Measurements from ENCODE around the gene POLL.
"Not testable (repeated sequence)": the region's sequence is repeated elsewhere in the genome, so short reads cannot be mapped to it uniquely, and the experiment has no call there.

POLL gene

GRCh38 chr10:101587725-101588653, at the start of gene POLL, which contains the start of gene DPCD:
POLL (minus strand) TSS chr10:101588257; CDS start chr10:101587360, 897 bp downstream.
DPCD (plus strand) TSS chr10:101588321; CDS start chr10:101588337, 16 bp downstream.
- peak; percentile 89 for DNase-seq (ENCODE audit: low spot score)

- not testable (repeated sequence) for DNase-seq (ENCODE audit: low spot score)
Measured at GRCh38 chr10:101633510-101633909, 45.5 kb upstream of the POLL start.

DNA sequence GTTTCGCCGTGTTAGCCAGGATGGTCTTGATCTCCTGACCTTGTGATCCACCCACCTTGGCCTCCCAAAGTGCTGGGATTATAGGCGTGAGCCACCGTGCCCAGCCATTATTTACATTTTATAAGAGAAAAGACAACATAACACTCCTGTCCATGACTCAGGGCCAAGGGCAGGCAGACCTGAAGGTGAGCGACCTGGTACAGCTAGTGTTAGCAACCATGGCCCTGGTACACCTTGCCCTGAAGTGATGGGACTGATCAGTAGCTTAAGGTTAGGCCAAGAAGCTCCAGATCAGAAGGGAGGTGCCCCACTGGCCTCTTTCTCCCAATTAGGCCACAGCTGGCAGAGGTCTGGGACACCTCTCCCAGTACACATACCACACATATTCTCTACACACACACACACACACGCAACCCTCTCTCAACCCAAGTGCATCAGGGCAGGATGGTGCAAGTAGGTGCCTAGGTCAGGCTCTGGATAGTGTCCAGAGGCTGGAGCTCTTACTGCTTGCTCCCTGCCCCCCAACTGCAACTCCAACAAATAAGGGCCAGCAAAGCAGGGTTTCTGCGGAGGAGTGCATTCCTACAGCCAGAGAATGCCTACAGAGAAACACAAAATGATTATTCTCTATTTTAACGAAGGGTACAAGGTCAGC, 43.9 kb upstream of the POLL start:
- DNase-seq (ENCODE audit: low spot score), result no peak

- DNase-seq (ENCODE audit: low spot score), result no peak
Measured at GRCh38 chr10:101630633-101630920, 42.5 kb upstream of the POLL start.

DNA sequence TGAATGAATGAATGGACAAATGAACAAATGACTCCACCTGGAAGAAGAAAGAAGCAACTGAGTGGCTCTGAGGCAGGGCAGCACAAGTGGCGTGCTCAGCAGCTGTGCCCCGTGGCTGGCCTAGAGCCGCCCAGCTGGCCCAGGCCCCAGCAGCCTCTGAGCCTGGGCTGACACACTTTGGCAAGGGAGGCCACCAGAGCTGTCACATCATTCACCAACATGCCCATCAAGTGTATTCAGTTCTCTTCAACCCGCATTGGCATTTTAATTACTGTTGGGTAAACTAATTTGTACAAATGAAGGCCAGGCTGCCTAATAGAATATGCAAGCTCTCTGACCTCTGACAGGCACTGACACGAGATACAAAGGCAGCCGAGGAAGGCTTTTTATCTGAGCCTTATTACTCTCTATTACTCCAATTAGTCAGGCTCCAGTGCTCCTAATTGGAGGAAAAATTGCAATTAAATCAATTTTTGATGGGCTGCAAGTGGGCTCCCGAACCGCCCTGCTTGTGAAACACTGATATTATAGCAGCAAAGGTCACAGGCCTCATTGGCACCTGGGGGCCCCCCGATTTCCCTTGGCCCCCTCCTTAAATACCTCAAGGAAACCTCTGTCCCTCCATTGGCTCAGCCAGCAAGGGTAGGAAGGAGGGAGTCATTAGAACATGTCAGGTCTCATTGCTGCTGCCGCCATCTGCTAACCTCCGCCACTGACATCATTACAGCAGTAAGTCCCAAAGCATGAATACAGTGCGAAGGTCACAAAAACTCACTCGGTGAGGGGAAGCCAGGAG, 42.0 kb upstream of the POLL start:
- DNase-seq (ENCODE audit: low spot score), result no peak

DNA sequence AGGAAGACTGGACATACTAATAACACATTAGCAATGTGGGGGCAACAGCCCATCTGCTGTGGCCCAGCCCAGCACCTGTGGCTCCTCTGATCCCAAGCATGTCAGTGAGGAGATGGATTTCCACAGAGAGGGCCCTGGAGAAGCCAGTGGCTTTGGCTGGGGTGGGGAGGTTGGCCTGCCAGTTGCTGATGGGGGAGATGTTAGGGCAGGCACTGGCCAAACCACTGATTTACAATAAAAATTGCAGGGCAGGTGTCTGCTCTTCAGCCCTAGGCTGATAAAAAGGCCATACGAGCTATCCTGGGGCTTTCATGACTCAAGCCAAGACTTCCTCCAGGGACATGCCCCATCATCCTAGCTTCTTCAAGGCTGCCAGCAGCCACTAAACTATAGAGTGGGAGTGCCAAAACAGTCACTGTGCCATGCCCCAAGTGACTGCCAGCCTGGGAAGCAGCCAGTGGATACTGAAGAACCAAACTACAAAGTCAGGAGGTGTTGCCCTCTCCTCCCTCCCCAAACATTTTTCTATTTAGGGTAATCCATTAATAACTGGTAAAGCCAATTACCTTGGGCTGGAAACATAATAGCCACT, 37.9 kb upstream of the POLL start:
- no peak for DNase-seq (ENCODE audit: low spot score)

DNA sequence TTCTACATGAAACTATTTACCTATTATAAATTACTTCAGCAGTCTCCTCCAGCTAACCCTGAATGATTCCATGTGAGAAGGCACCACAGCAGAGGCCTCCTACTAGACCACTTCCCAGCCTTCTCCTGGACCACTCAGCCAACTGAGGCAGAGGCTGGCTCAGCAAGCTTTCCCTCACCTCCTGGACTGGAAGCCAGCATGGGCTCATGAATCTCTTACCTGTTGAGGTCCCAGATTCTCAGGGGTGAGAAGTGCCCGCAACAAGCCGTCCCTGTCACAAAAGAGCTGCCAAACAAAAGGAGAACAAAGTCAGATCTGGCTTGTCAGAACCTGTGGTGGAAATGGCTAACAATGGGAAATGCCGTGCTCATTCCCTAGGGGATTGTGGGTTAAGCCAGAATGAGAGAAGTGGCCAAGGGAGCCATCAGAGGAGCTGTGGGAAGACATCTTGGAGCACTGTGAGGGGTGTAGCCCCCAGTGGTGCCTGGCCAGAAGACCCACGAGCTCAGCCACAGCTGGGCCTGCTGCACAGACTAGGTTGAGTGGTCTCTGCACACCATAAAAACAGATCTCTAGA, 36.6 kb upstream of the POLL start:
- no peak for DNase-seq (ENCODE audit: low spot score)

DNA sequence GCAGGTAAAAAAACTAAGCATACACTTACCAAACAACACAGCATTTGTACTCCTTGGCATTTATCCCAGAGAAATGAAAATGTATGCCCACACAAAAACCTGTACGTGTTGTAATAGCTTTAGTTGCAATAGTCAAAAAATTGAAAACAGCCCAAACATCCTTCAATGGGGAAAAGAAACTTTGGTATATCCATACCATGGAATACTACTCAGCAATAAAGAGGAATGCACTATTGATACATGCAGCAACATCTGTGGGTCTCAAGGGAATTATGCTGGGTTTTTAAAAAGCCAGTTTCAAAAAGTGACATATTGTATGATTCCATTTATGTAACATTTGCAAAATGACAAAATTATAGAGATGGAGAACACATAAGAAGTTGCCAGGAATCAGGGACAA, 35.5 kb upstream of the POLL start:
- no peak for DNase-seq (ENCODE audit: low spot score)

DNA sequence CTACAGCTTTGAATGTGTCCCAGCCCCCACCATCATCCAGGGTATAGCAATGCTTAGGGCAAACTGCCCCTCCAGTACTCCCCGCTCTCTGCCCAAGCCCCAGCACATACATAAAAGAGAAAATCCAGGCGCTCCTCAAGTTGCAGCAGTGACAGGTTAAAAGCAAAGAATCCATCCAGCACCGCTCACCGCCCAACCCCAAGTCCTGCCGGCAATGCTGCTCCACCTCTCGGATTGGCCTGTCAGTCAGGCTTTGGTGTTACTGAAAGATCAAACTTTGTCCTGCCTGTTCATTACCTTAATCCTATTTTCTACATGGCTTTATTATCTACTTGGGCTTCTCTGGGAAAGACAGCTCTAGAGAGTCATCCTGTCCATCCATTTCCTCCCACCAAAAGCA, 31.9 kb upstream of the POLL start:
- DNase-seq (ENCODE audit: low spot score), result no peak

DNA sequence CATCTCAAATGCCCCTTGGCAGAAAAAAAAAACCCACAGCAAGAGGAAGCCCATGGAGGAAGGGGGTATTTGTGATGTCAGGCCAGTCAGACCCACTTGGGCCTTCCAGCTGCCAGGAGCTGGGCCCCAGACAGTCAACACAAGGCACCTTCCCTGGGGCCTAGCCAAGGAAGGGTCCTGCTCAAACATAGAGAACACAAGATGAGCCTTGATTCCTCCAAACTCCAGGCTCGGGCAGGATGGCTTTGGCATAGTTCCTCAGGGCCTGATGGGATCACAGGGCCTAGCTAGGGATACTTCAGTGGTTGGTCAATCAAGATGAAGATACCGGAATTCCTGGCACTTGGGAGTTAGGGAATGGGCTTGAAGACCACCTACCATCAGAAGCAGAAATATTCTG, 30.8 kb upstream of the POLL start:
- no peak for DNase-seq (ENCODE audit: low spot score)

DNA sequence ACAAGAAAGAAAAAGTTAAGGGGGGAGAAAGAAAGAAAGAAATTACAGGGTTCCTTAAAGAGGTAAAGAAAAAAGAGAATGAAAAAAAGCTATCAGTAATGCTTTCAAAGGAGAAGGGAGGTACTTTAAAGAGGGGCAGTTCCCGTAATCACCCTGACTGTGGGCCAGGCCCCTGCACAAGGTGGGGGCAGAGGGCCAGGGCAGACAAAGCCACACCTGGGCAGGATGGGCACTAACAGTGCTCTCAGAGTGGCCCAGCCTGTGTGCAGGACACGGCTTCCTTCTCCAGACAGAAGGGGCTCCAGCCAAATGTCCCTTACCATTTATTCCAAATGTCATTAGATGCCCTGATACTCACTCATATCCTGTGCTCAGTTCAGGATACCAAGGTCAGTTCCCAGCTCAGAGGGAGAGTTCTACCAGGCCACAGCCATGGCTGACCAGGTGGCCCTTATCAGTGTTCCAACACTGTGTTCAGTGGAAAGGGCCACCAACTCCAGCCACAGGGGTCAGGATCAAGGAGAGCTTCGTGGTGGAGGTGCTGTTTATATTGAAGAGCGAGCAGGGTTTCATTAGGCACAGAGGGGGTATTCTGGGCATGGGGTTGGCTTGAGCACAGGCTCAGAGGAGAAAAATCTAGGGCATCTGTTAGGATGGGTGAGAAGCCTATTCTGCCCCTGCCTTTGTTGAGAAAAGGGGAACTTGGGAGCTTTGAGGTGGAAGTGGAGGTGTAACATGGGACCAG, 29.9 kb upstream of the POLL start:
- DNase-seq (ENCODE audit: low spot score), result no peak

GRCh38 chr10:101617102-101617823, 29.2 kb upstream of the POLL start:
- no peak for DNase-seq (ENCODE audit: low spot score)

GRCh38 chr10:101616415-101617101, 28.5 kb upstream of the POLL start:
- DNase-seq (ENCODE audit: low spot score), result no peak

- no peak for DNase-seq (ENCODE audit: low spot score)
Measured at GRCh38 chr10:101615525-101616116, 27.6 kb upstream of the POLL start.

- no peak for DNase-seq (ENCODE audit: low spot score)
Measured at GRCh38 chr10:101614663-101615524, 26.8 kb upstream of the POLL start.

GRCh38 chr10:101613646-101614045, 25.6 kb upstream of the POLL start:
- DNase-seq (ENCODE audit: low spot score), result no peak

- DNase-seq (ENCODE audit: low spot score), result no peak
Measured at GRCh38 chr10:101612872-101613271, 24.8 kb upstream of the POLL start.

DNA sequence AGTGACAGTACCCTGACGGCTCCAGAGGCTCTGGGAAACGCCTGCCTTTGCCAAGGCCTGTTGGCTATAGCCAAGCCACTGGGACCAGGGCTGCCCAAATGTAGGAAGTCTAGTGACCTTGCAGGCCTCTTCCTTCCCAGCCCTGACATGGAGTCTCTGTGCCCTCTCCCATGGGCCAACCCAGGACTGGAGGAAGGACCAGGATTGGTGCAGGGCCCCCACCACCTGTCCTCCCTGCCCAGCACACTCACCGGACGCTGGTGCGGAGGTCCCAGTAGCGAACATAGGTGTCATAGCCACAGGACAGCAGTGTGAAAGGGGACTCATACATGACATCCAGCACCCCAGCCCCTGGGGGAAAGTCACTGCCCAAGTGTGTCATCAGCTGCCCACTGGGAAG, 24.0 kb upstream of the POLL start:
- DNase-seq (ENCODE audit: low spot score), result no peak

Data from CD4-positive, alpha-beta T cell treated with Interleukin-6 at 100 ng/mL for 8 hours (primary cell).